ENCODE results near the gene TEKTIP1.
"Not testable (repeated sequence)": the region's sequence is repeated elsewhere in the genome, so short reads cannot be mapped to it uniquely, and the experiment has no call there.

TEKTIP1 gene

GRCh38 chr19:3507371-3508120 lies 31.4 kb upstream of the TEKTIP1 start:
- DNase-seq (ENCODE audit: low spot score): peak; percentile 58

DNA sequence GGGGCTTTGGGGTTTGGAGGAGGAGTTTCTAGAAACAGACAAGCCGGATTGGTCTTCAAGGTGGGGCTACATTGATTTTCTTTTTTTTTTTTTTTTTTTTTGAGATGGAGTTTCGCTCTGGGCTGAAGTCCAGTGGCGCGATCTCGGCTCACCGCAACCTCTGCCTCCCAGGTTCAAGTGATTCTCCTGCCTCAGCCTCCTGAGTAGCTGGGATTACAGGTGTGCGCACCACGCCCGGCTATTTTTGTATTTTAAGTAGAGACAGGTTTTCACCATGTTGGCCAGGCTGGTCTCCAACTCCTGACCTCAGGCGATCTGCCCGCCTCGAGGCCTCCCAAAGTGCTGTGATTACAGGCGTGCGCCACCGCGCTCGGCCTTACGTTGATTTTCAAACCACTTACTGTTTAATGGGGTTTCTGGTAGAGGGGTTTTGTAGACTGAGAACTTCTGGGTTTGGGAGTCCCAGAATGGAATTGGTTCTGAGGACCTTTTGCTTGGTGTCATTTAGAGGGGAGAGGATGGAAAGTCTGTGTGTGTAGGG lies 30.8 kb upstream of the TEKTIP1 start:
- not testable (repeated sequence) for DNase-seq (ENCODE audit: low spot score)

DNA sequence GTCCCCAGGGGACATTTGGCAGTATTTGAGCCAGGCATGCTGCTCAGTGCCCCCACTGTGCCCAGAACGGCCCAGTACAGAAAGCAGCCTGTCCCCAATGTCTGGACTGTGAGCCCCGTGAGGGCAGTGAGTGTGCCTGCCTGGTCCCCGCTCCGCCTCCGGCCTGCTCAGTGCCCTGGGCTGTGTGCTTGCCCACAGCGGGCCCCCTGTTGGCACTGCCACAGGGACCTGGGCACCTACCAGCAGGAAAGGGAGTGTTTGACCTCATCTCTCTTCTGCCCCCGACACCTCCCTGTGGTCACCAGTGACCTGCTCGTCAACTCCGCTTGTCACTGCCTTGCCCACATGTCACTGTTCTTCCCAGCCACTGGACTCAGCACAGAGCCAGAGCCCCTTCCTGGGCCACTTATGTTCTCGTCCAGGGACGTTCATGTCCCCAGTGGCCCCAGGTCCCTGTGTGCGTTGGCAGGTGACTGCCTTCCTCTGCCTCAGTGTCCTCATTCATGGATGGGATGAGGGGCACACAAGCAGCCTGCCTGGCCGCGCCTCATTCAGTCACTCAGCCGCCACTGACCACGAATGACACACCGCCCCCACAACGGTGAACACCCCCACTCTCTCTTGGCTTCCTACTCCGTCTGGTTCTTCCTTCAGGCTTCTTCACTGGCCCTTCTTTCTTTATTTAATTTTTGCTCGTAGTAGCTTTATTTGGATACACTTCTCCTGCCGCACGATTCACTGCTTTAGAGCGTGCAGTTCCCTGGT lies 30.0 kb upstream of the TEKTIP1 start:
- DNase-seq (ENCODE audit: low spot score): no peak

DNA sequence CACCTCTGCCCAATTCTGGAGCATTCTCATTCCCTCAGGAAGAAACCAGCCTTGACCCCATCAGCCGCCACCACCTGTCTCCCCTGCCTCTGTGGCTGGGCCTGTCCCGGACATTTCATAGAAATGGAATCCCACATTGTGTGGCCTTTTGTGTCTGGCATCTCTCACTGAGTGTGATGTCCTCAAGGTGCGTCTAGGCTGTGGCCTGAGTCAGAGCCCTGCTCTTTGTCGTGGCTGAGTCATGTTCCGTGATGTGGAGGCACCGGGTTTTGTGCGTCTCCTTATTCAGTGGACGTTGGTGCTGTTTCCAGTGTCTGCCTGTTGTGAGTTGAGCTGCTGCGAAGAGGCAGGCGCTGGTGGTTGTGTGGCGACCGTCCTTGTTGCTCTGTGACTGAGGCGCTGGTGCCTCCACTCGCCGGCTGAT lies 29.4 kb upstream of the TEKTIP1 start:
- DNase-seq (ENCODE audit: low spot score): peak; percentile 65

- no peak for DNase-seq (ENCODE audit: low spot score)
These were observed 28.2 kb upstream of the TEKTIP1 start for GRCh38 chr19:3510727-3511126.

GRCh38 chr19:3511506-3512251 lies 27.3 kb upstream of the TEKTIP1 start:
- no peak for DNase-seq (ENCODE audit: low spot score)

DNA sequence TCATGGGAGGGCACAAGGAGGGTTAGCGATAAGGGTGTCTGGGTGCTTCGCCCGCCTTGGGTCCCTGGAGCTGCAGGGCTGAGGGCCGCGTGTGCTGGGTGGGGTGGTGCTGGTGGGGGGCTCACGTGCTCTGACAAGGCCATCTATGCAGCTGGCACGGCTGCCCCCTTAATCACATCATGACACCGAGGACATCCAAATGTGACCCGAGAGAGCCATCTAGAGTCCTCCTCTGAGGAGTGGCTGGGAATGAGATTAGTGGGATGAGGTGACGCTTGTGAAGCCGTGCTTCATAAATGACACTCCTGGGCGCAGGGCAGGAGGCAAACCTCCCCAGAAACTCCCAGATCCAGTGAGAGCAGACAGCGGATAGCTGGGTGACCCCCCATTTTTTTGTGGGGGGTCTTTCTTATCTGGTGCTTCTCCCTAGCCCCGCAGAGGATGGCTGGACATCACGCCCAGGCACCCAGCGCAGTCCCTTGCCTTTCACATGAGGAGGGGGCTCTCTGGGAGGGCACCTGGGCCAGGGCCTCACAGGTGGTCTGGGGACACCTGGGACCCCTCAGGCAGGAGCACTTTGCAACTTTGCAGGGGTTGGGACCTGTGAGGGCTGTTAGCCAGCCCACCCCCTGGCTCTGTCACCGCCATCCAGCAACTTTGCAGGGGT lies 26.3 kb upstream of the TEKTIP1 start:
- DNase-seq (ENCODE audit: low spot score): no peak

GRCh38 chr19:3513229-3514140 lies 25.5 kb upstream of the TEKTIP1 start:
- DNase-seq (ENCODE audit: low spot score): no peak

GRCh38 chr19:3514930-3515329 lies 24.0 kb upstream of the TEKTIP1 start:
- no peak for DNase-seq (ENCODE audit: low spot score)

DNA sequence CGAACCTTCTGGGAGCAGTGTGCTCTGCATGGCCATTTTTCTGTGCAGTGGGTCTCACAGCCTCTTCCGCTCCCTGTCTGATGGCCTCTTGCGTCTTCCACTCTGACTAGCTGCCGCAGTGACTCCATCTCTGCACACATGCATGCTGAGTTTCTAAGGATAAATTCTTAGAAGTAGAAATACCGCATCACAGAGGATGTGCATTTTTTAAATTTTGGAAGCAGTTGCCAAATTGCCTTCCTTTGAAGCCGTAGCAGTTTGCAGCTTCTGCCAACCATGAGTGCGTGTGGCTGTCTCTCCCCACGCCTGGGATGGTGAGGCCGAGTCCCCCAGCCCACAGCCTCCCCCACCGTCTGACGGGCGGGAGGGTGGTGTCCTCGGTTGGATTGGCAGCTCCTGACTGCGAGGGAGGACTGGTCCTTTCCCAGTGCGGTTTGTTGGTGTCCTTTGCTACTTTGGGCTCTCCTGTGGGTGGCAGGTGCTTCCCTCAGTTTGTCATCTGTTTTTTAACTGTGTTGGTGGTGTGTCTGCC lies 23.0 kb upstream of the TEKTIP1 start:
- no peak for DNase-seq (ENCODE audit: low spot score)

GRCh38 chr19:3516675-3517207 lies 22.2 kb upstream of the TEKTIP1 start:
- no peak for DNase-seq (ENCODE audit: low spot score)

DNA sequence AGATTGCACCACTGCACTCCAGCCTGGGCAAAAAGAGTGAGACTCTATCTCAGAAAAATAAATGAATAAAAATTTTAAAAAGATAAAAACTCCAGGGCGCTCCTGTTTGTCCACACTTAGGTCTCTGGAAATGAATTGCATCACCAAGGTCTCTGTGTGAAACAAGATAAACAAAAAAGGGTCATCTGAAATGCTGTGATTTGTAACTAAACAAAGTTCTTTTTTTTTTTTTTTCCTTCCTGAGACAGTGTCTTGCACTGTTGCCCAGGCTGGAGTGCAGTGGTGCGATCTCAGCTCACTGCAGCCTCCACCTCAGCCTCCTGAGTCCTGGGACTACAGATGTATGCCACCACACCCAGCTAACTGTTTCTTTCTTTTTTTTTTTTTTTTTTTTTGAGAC lies 21.3 kb upstream of the TEKTIP1 start:
- DNase-seq (ENCODE audit: low spot score): no peak

DNA sequence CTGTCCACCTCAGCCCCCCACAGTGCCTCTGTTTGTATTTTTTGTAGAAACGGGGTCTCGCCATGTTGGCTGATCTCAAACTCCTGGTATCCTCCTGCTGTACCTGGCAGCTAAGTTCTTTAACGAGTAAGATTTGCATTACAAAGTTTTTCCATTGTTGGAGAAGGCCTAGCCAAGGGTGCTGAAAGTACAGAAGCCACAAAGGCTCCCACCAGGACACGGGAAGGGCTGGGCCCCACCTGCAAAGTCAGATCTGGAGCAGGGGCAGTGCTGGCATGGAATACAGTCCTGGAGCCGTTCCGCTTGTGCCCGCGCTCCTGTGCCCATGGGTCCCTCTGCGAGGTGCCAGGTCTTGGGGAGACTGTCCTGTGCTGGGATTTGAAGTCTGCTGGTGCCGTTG lies 20.7 kb upstream of the TEKTIP1 start:
- no peak for DNase-seq (ENCODE audit: low spot score)

- no peak for DNase-seq (ENCODE audit: low spot score)
These were observed 20.3 kb upstream of the TEKTIP1 start for GRCh38 chr19:3518659-3519058.

DNA sequence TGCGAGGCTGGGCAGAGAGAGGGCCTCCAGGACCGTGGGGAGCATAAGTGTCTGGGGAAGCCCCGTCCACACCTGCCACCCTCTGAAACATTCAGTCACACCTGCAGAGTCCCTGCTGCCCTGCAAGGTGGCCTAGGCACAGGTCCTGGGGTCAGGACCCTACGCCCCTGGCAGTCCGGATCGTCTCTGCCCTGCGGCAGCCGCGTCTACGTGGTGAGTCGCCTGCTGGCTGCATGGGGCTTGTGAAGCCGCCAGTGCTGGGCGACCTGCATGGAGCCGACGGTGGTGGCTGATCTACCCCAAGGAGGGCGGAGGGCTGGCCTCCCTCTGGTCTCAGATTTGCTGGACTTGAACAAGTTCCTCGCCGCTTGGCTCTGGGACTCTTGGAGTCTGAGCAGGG lies 19.8 kb upstream of the TEKTIP1 start:
- DNase-seq (ENCODE audit: low spot score): no peak

GRCh38 chr19:3520166-3521103 lies 18.5 kb upstream of the TEKTIP1 start:
- no peak for DNase-seq (ENCODE audit: low spot score)

DNA sequence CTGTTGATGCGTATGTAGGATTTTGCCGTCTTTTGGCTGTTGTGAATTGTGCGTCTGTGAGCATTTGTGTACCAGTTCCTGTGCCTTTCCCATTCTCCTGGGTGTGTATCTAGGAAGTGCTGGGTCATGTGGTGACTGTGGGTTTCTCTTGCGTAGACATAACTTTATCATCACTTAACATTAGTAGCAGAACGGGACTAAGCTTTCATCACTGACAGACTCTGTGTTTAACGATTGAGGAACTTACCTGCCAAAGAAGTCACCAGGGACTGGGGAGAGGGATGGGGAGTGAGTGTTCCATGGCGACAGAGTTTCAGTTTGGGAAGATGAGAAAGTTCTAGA lies 17.9 kb upstream of the TEKTIP1 start:
- DNase-seq (ENCODE audit: low spot score): no peak

DNA sequence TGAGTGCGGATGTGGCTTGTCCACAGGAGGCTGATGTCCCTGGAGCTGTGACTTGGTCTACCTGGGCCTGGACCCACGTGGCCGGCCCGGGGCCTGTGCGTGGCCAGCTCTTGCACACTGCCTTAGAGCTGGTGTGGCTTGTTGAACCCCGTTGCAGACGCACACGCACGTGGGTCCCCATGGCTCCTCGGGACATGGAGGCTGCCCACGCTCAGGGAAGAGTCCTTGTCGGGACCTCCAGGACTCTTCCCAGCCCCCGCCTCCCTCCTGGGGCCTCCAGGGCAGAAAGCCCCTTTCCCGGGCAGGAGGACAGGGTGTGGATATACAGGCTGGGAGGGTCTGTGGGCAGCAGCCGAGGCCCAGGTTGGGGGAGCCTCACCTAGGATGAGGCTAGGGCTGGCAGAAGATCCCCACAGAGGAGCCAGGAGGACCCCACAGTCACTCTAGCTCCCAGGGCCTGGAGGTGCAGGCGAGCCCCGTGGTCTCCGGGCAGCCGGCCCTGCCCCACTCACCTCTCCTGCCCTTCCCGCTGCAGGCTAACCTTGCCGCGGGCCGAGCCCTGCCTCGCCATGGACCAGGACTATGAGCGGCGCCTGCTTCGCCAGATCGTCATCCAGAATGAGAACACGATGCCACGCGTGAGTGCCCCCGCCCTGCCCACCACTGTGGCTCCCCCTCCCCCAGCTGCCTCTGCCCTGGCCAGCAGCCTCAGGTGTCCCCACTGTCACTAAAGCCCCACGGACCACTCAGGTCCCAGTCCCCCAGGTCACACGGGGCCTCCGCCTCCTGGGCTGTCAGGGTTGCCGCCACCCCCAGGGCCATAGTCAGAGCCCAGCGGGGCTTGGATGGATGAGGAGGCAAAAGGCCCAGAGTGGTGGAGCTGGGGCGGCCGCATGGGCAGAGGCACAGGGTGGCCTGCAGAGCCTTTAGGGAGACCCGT lies 16.3 kb upstream of the TEKTIP1 start:
- DNase-seq (ENCODE audit: low spot score): no peak

Data from AG20443 (cell line).